Mesendoderm (in vitro differentiated cells): ENCODE measurements around the gene IL17C.

ENCODE experiments used
- DNase-seq: peaks from one replicate; pipeline ENCODE4 v3.0.0; 2013
- H2AK5ac ChIP-seq: 2 replicates; pipeline ENCODE4 v1.6.1; 2013; ENCODE audit warnings: low read length, inconsistent platforms
- H2BK120ac ChIP-seq: 2 replicates; pipeline ENCODE4 v1.6.1; 2013; ENCODE audit warnings: low read depth, mild to moderate bottlenecking, low read length, moderate library complexity, mixed read lengths
- H2BK15ac ChIP-seq: replicated peaks from 2 replicates; pipeline ENCODE4 v1.6.1; 2013; ENCODE audit warnings: low read depth, mild to moderate bottlenecking, moderate library complexity
- H2BK5ac ChIP-seq: 2 replicates; pipeline ENCODE4 v1.6.1; 2013; ENCODE audit warnings: low read length, inconsistent platforms
- H3K18ac ChIP-seq: 2 replicates; pipeline ENCODE4 v1.6.1; 2013; ENCODE audit warnings: mild to moderate bottlenecking, low read length, mixed read lengths
- H3K23ac ChIP-seq: one replicate; pipeline ENCODE4 v1.6.1; 2013; ENCODE audit warnings: low read length
- H3K27ac ChIP-seq: 2 replicates; pipeline ENCODE4 v1.5.1; 2013; ENCODE audit warnings: low read depth, mild to moderate bottlenecking, inconsistent platforms, low read length, moderate library complexity
- H3K27me3 ChIP-seq: 2 replicates; pipeline ENCODE4 v1.6.1; 2013; ENCODE audit warnings: low read length, control low read depth, mild to moderate bottlenecking, inconsistent platforms; ENCODE audit not compliant: insufficient read depth, poor library complexity
- H3K36me3 ChIP-seq: 2 replicates; pipeline ENCODE4 v1.6.1; 2013; ENCODE audit warnings: low read length, inconsistent platforms; ENCODE audit not compliant: control insufficient read depth, insufficient read depth
- H3K4ac ChIP-seq: one replicate; pipeline ENCODE4 v1.6.1; 2013; ENCODE audit warnings: low read depth, mild to moderate bottlenecking, low read length, moderate library complexity
- H3K4me1 ChIP-seq: 2 replicates; pipeline ENCODE4 v1.6.1; 2013; ENCODE audit warnings: low read depth, low read length, inconsistent platforms; ENCODE audit not compliant: control insufficient read depth
- H3K4me2 ChIP-seq: 2 replicates; pipeline ENCODE4 v1.6.1; 2013; ENCODE audit warnings: low read length
- H3K4me3 ChIP-seq: 2 replicates; pipeline ENCODE4 v1.5.1; 2013; ENCODE audit warnings: mild to moderate bottlenecking, low read length
- H3K56ac ChIP-seq: one replicate; pipeline ENCODE4 v1.6.1; 2013; ENCODE audit warnings: low read length
- H3K79me1 ChIP-seq: 2 replicates; pipeline ENCODE4 v1.6.1; 2013; ENCODE audit warnings: low read length, inconsistent platforms
- H3K79me2 ChIP-seq: 2 replicates; pipeline ENCODE4 v1.6.1; 2013; ENCODE audit warnings: mild to moderate bottlenecking, low read length; ENCODE audit not compliant: control insufficient read depth, insufficient read depth
- H3K9ac ChIP-seq: 2 replicates; pipeline ENCODE4 v1.6.1; 2013; ENCODE audit warnings: low read length, inconsistent platforms
- H4K5ac ChIP-seq: one replicate; pipeline ENCODE4 v1.6.1; 2013; ENCODE audit warnings: low read length
- H4K8ac ChIP-seq: one replicate; pipeline ENCODE4 v1.6.1; 2013; ENCODE audit warnings: low read depth, mild to moderate bottlenecking, control low read depth, low read length, moderate library complexity
- WGBS: extraction: QIAGEN DNeasy Blood & Tissue Kit; methylation state at CpG from one replicate; pipeline ENCODE4 v1.1.7; 2013; ENCODE audit warnings: low lambda C conversion rate, missing lambda C conversion rate; ENCODE audit not compliant: insufficient coverage; ENCODE audit errors: extremely low coverage; 5-methylcytosine and 5-hydroxymethylcytosine counted together

Gene IL17C

DNA sequence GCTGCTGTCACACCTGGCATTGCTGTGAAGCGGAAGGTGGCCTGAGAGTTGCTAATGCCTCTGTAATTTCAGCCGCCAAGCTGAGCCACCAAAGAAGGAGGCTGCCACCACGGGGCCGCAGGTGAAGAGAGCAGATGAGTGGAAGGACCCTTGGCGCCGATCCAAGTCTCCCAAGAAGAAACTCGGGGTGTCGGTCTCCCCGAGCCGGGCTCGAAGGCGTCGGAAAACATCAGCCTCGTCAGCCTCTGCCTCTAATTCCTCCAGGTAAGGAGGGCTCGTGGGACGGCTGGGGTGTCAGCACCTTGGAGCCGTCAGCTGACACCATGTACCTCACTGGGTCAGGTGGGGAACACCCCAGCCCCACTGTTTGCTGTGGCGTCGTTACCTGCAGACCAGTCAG lies 16.2 kb upstream of the IL17C start:
- H3K36me3 ChIP-seq: peaks cover 9% of the 10 kb centered on the region
- H3K18ac ChIP-seq: no peak overlapping the region
- H3K4me2 ChIP-seq: no peak overlapping the region
- no peak overlapping the region for H3K56ac ChIP-seq
- H2BK120ac ChIP-seq: no peak overlapping the region
- H2AK5ac ChIP-seq: no peak overlapping the region
- H3K79me1 ChIP-seq: peaks cover 7% of the 10 kb centered on the region
- H3K4me1 ChIP-seq: no peaks in the 10 kb centered on the region
- no peak for DNase-seq
- H3K4ac ChIP-seq: no peak overlapping the region
- no peak overlapping the region for H2BK15ac ChIP-seq
- H3K4me3 ChIP-seq: no peak overlapping the region
- no peaks in the 10 kb centered on the region for H3K27me3 ChIP-seq
- no peak overlapping the region for H4K5ac ChIP-seq
- H2BK5ac ChIP-seq: no peak overlapping the region
- no peak overlapping the region for H4K8ac ChIP-seq
- no peak overlapping the region for H3K23ac ChIP-seq
- H3K27ac ChIP-seq: no peak overlapping the region
- WGBS: no CpG with 5 or more reads among the region's 19 CpGs
- no peak overlapping the region for H3K9ac ChIP-seq
- no peaks in the 10 kb centered on the region for H3K79me2 ChIP-seq

DNA sequence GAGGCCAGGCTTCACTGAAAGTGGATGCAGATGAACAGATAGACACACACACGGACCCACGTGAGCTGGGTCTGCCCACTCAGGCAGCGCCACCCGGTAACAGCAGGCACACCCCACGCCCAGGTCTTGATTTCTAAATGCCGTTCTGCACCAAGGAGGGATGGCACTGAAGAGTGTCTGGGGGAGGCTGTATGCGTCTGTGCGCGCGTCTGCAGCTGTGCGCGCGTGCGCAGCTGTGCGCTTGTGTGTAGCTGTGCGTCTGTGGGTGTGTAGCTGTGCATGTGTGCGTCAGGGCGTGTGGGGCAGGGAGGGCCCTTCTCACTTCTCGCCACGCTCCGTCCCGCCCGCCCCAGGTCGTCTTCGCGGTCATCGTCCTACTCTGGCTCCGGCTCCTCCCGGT lies 15.5 kb upstream of the IL17C start:
- no peak overlapping the region for H3K4me3 ChIP-seq
- H3K27ac ChIP-seq: no peak overlapping the region
- H4K8ac ChIP-seq: no peak overlapping the region
- no peak overlapping the region for H2BK5ac ChIP-seq
- no peak overlapping the region for H3K4ac ChIP-seq
- H2AK5ac ChIP-seq: no peak overlapping the region
- no CpG with 5 or more reads among the region's 29 CpGs for WGBS
- H4K5ac ChIP-seq: no peak overlapping the region
- H2BK15ac ChIP-seq: no peak overlapping the region
- H3K18ac ChIP-seq: no peak overlapping the region
- H3K79me1 ChIP-seq: peaks cover 7% of the 10 kb centered on the region
- H3K56ac ChIP-seq: no peak overlapping the region
- H3K79me2 ChIP-seq: no peaks in the 10 kb centered on the region
- H3K36me3 ChIP-seq: peaks cover 9% of the 10 kb centered on the region
- DNase-seq: no peak
- H3K4me1 ChIP-seq: no peaks in the 10 kb centered on the region
- H3K27me3 ChIP-seq: no peaks in the 10 kb centered on the region
- H3K9ac ChIP-seq: no peak overlapping the region
- no peak overlapping the region for H3K4me2 ChIP-seq
- H2BK120ac ChIP-seq: no peak overlapping the region
- H3K23ac ChIP-seq: no peak overlapping the region

- Histone ChIP-seq H3K36me3 (peaks cover 9% of the 10 kb centered on the region), H3K4ac (no peak overlapping the region), H3K56ac (no peak overlapping the region), H4K5ac (no peak overlapping the region), H2BK5ac (no peak overlapping the region), H3K27me3 (no peaks in the 10 kb centered on the region), H3K79me1 (peaks cover 3% of the 10 kb centered on the region), H3K23ac (no peak overlapping the region), H3K27ac (no peak overlapping the region), H3K4me3 (no peak overlapping the region), H3K79me2 (no peaks in the 10 kb centered on the region), H4K8ac (no peak overlapping the region), H3K4me1 (no peaks in the 10 kb centered on the region), H3K4me2 (no peak overlapping the region), H3K18ac (no peak overlapping the region), H2AK5ac (no peak overlapping the region), H2BK120ac (no peak overlapping the region), H2BK15ac (no peak overlapping the region), H3K9ac (no peak overlapping the region)
- DNase-seq: no peak
- no CpG with 5 or more reads among the region's 13 CpGs for WGBS
These were observed 14.5 kb upstream of the IL17C start for GRCh38 chr16:88623858-88624257.

- Histone ChIP-seq H2BK15ac (no peak overlapping the region), H3K79me2 (no peaks in the 10 kb centered on the region), H3K36me3 (peaks cover 9% of the 10 kb centered on the region), H3K79me1 (peaks cover 2% of the 10 kb centered on the region), H4K5ac (no peak overlapping the region), H3K23ac (no peak overlapping the region), H3K27me3 (no peaks in the 10 kb centered on the region), H3K4ac (no peak overlapping the region), H3K27ac (no peak overlapping the region), H4K8ac (no peak overlapping the region), H2BK5ac (no peak overlapping the region), H3K18ac (no peak overlapping the region), H2BK120ac (no peak overlapping the region), H3K4me2 (no peak overlapping the region), H3K56ac (no peak overlapping the region), H3K9ac (no peak overlapping the region), H3K4me1 (no peaks in the 10 kb centered on the region), H2AK5ac (no peak overlapping the region), H3K4me3 (no peak overlapping the region)
- WGBS: no CpG with 5 or more reads among the region's 18 CpGs
- DNase-seq: no peak
These were observed 13.9 kb upstream of the IL17C start for GRCh38 chr16:88624481-88624880.

DNA sequence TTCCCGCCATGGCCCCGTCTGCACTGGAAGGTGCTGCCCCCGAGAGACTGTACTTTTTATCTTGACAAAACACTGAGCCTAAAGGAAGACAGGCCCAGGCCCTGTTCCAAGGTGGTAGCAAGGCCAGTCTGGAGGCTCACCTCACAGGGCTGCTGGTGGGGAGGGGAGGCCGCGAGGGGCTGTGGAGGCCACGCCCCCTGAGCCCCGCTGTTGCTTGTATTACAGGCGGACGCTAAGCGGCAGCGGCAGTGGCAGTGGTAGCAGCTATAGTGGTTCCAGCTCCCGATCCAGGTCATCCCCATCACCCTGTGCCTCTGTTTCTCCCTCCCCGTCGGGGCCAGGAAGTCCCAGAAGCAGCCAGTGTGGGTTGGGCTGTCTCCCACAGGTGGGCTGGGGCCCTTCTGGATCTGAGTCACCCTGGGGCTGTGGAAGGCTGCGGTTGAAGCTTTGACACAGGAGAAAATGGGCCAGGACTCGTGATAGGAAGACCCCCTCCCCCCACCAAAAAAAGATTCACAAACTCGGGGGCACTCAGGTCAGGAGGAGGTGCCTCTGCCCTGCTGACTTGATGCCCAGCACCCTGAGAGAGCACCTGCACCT lies 13.3 kb upstream of the IL17C start:
- Histone ChIP-seq H4K8ac (no peak overlapping the region), H3K18ac (no peak overlapping the region), H2BK5ac (no peak overlapping the region), H3K36me3 (peaks cover 8% of the 10 kb centered on the region), H3K4me3 (no peak overlapping the region), H3K79me2 (no peaks in the 10 kb centered on the region), H3K4me2 (no peak overlapping the region), H2AK5ac (no peak overlapping the region), H3K56ac (no peak overlapping the region), H3K79me1 (no peaks in the 10 kb centered on the region), H3K4ac (no peak overlapping the region), H3K27me3 (no peaks in the 10 kb centered on the region), H4K5ac (no peak overlapping the region), H3K9ac (no peak overlapping the region), H3K27ac (no peak overlapping the region), H2BK15ac (no peak overlapping the region), H2BK120ac (no peak overlapping the region), H3K23ac (no peak overlapping the region), H3K4me1 (no peaks in the 10 kb centered on the region)
- WGBS: no CpG with 5 or more reads among the region's 17 CpGs
- no peak for DNase-seq

DNA sequence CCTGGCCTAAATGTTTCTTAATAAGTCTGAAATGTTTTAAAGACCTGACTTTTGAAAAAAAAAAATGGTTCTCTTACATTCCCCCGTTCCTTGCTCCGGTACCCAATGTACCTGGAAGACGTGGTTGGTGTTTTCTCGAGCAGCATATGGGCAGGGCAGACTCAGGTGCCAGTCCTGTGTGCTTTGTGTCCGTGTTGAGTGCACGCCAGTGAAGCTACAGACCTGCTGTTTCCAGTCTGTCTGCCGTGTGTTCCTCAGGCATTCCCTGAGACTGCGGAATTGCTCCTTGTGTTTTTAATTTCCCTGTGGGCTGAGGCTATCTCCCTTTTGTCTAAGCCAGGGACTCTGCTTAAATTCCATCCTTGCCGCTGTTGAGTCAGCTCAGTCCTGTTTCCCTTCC lies 11.7 kb upstream of the IL17C start:
- H3K27ac ChIP-seq: no peak overlapping the region
- H4K8ac ChIP-seq: no peak overlapping the region
- no peak overlapping the region for H3K23ac ChIP-seq
- no peak overlapping the region for H3K4ac ChIP-seq
- H3K4me2 ChIP-seq: no peak overlapping the region
- no peak overlapping the region for H4K5ac ChIP-seq
- H3K4me3 ChIP-seq: no peak overlapping the region
- no CpG with 5 or more reads among the region's 9 CpGs for WGBS
- H3K9ac ChIP-seq: no peak overlapping the region
- H2BK15ac ChIP-seq: no peak overlapping the region
- DNase-seq: no peak
- H2BK120ac ChIP-seq: no peak overlapping the region
- H3K79me2 ChIP-seq: no peaks in the 10 kb centered on the region
- no peak overlapping the region for H2BK5ac ChIP-seq
- H3K4me1 ChIP-seq: no peaks in the 10 kb centered on the region
- no peaks in the 10 kb centered on the region for H3K27me3 ChIP-seq
- H3K36me3 ChIP-seq: peaks cover 9% of the 10 kb centered on the region
- no peak overlapping the region for H3K56ac ChIP-seq
- H2AK5ac ChIP-seq: no peak overlapping the region
- no peak overlapping the region for H3K18ac ChIP-seq
- H3K79me1 ChIP-seq: no peaks in the 10 kb centered on the region
